Astrocyte of the spinal cord (primary cell): ENCODE data around the gene ABAT.

Source experiments
- DNase-seq: peaks from one replicate; pipeline ENCODE4 v3.0.0; 2011; ENCODE audit warnings: low read depth, low spot score
- H3K4me3 ChIP-seq: 2 replicates; pipeline ENCODE4 v1.5.1; 2011; ENCODE audit warnings: low read depth, mild to moderate bottlenecking, low read length, moderate library complexity
- CTCF ChIP-seq: IDR thresholded peaks from 2 replicates; pipeline ENCODE4 v1.5.1; 2012; ENCODE audit warnings: low read depth, mild to moderate bottlenecking, low read length, inconsistent platforms
- in situ Hi-C: cut with HindIII; loops from 2 replicates; pipeline ENCODE4 v1.10.0; 2017; ENCODE audit warnings: low sequenced_read_pairs

ABAT gene

GRCh38 chr16:8714807-8715206 lies 40.4 kb downstream of the ABAT start:
- DNase-seq, result no peak
- in situ Hi-C loops, result no loop called here
- TF ChIP-seq CTCF, result no peak
- H3K4me3 ChIP-seq, result no peak overlapping the region

GRCh38 chr16:8716052-8716451 lies 41.6 kb downstream of the ABAT start:
- no peak for TF ChIP-seq CTCF
- in situ Hi-C loops, result no loop called here
- H3K4me3 ChIP-seq, result no peak overlapping the region
- DNase-seq, result no peak

GRCh38 chr16:8716592-8716991 lies 42.2 kb downstream of the ABAT start:
- no peak overlapping the region for H3K4me3 ChIP-seq
- TF ChIP-seq CTCF, result no peak
- in situ Hi-C loops, result no loop called here
- DNase-seq, result no peak

- no peak overlapping the region for H3K4me3 ChIP-seq
- TF ChIP-seq CTCF, result no peak
- DNase-seq, result no peak
- in situ Hi-C loops, result no loop called here
Observed at GRCh38 chr16:8717469-8717868, 43.1 kb downstream of the ABAT start.

- no peak for DNase-seq
- in situ Hi-C loops, result no loop called here
- TF ChIP-seq CTCF, result no peak
- H3K4me3 ChIP-seq, result no peak overlapping the region
Observed at GRCh38 chr16:8717892-8718415, 43.5 kb downstream of the ABAT start.

- DNase-seq, result no peak
- H3K4me3 ChIP-seq, result no peak overlapping the region
- in situ Hi-C loops, result no loop called here
Observed at GRCh38 chr16:8718851-8719680, 44.6 kb downstream of the ABAT start.

More at GRCh38 chr16:8718851-8719680, 44.6 kb downstream of the ABAT start:
- no peak for TF ChIP-seq CTCF
